Activated naive CD4-positive, alpha-beta T cell treated with anti-CD3 and anti-CD28 coated beads, Interleukin-2, amount 10 ng/mL, durations not matched to agents 7 days and 5 days (primary cell): Measurements from ENCODE around the gene PRDM15.

Experiments
- CTCF ChIA-PET: fragments of 350-600 bp; sonication (Branson Sonifier 250); formaldehyde crosslinking; loops from one replicate; lab custom pipeline; 2021; ENCODE audit warnings: antibody characterized with exemption; lab: Charles Lee
- DNase-seq: peaks from one replicate; pipeline ENCODE4 v3.0.0-alpha.2; 2020
- H3K27ac Mint-ChIP-seq: one replicate; pipeline ENCODE4 v1.8.0; 2021; ENCODE audit warnings: mild to moderate bottlenecking, moderate library complexity, mixed read lengths
- H3K27me3 Mint-ChIP-seq: one replicate; pipeline ENCODE4 v1.8.0; 2021; ENCODE audit warnings: mild to moderate bottlenecking, mixed read lengths
- H3K36me3 Mint-ChIP-seq: one replicate; pipeline ENCODE4 v1.8.0; 2021; ENCODE audit warnings: mixed read lengths
- H3K4me1 Mint-ChIP-seq: one replicate; pipeline ENCODE4 v1.8.0; 2021; ENCODE audit warnings: mixed read lengths
- H3K4me3 Mint-ChIP-seq: one replicate; pipeline ENCODE4 v1.8.0; 2021; ENCODE audit warnings: mild to moderate bottlenecking, moderate library complexity, mixed read lengths
- H3K9me3 Mint-ChIP-seq: one replicate; pipeline ENCODE4 v1.8.0; 2021; ENCODE audit warnings: mixed read lengths

Gene PRDM15

DNA sequence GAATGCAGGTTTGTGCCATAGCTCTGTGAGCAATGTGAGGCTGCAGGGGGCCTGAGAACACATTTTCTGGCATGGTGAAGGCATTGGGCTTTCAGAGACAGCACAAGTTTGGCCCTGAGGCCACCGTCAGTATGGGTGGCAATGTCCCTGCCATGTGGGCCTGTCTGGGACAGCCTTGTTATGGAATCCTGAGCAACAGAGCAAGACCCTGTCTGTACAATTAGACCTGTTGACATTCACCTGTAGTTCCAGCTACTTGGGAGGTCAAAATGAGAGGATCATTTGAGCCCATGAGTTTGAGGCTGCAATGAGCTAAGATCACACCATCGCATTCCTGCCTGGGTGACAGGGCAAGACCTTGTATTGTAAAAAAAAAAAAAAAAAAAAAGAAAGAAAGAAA lies 35.6 kb downstream of the PRDM15 start:
- Mint-ChIP-seq H3K4me1 (peaks cover 3% of the 10 kb centered on the region), H3K27me3 (no peaks in the 10 kb centered on the region), H3K4me3 (no peak overlapping the region), H3K9me3 (peaks cover 4% of the 10 kb centered on the region), H3K27ac (no peak overlapping the region), H3K36me3 (peaks cover 14% of the 10 kb centered on the region)
- no peak for DNase-seq
- CTCF ChIA-PET: no interaction called here

DNA sequence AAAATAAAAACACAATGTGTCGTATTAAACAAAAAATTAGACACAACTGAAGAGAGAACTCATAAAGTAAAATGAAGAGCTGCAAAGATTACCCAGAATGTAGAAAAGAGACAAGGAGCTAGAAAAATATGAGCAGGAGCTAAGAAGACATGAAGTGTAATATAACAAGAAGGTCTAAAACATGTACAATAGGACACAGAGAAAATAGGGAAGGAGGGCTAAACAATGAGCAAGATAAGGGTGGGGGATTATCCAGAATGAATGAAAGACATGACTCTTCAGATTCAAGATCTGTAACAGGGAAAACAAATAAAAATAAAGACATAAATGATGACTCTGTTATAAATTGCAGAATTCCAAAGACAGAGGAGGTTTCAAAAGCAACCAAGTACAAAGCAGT lies 38.3 kb downstream of the PRDM15 start:
- no peak for DNase-seq
- Mint-ChIP-seq H3K27me3 (no peaks in the 10 kb centered on the region), H3K4me3 (no peak overlapping the region), H3K4me1 (peaks cover 3% of the 10 kb centered on the region), H3K9me3 (peaks cover 4% of the 10 kb centered on the region), H3K27ac (no peak overlapping the region), H3K36me3 (peaks cover 22% of the 10 kb centered on the region)
- CTCF ChIA-PET: interaction anchor here (1.3 kb wide), 1 partner anchor 24 kb away, joined by 6 read pairs; no protein-coding TSS in a partner anchor

DNA sequence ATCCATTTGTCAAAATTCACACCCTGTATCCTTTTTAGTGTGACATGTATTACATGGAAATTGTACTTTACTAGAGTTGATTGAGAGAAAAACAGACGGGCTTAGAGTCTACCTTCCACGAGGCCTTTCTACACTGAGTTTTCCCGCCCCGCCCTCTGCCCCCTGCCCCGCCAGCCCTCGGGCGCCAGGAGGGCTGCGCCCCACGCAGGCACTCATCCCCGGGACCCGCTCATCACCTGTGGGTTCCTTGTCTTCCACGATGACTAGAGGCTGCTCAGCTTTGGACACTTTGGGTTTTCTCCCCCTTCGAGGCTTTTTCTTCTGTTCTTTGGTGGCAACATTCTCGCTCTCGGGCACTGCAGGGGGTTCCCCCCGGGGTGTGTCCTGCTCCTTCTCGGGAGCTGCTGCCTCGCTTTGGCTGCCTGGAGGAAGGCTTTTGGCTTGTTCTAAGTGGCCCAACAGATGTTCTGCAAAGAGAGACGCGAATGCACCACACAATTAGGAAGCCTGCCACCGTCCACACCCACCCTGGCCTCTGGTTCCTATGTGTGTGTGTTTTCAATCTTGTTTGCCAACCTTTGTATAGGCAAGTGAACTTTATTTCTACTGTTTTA lies 39.6 kb downstream of the PRDM15 start:
- Mint-ChIP-seq H3K4me3 (no peak overlapping the region), H3K36me3 (peaks cover 22% of the 10 kb centered on the region), H3K4me1 (peaks cover 3% of the 10 kb centered on the region), H3K9me3 (peaks cover 4% of the 10 kb centered on the region), H3K27me3 (no peaks in the 10 kb centered on the region), H3K27ac (no peak overlapping the region)
- CTCF ChIA-PET: interaction anchor here (1.3 kb wide), 1 partner anchor 23 kb away, joined by 6 read pairs; no protein-coding TSS in a partner anchor
- no peak for DNase-seq

DNA sequence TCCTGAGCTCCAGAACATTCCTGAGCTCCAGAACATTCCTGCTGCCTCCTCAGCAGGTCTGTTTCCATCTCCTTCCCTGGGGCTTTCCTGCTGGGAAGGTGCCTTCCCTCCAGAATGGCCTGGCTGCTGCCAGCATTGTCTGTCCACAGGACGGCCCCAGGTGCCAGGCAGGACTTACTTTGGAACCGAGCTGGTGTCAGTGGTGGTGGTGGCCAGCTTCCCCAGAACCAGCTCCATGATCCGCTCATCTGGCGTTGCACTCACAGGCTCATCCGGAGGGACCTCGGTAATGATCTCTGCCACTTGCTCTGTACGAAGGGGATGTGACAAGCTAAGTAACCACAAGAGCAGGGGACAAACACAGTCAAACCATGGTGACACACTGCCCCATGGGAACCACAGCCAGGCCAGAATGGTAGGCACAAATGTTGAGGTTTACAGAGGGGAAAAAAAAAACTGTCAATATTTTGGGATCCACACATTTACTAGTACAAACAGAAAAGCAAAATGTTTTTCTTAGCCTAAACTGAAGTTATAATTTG lies 41.3 kb downstream of the PRDM15 start:
- Mint-ChIP-seq H3K4me3 (no peak overlapping the region), H3K36me3 (peaks cover 22% of the 10 kb centered on the region), H3K27ac (no peak overlapping the region), H3K9me3 (peaks cover 4% of the 10 kb centered on the region), H3K4me1 (no peaks in the 10 kb centered on the region), H3K27me3 (no peaks in the 10 kb centered on the region)
- CTCF ChIA-PET: interaction anchor here (0.9 kb wide), 1 partner anchor 21 kb away, joined by 3 read pairs; no protein-coding TSS in a partner anchor
- DNase-seq: no peak

DNA sequence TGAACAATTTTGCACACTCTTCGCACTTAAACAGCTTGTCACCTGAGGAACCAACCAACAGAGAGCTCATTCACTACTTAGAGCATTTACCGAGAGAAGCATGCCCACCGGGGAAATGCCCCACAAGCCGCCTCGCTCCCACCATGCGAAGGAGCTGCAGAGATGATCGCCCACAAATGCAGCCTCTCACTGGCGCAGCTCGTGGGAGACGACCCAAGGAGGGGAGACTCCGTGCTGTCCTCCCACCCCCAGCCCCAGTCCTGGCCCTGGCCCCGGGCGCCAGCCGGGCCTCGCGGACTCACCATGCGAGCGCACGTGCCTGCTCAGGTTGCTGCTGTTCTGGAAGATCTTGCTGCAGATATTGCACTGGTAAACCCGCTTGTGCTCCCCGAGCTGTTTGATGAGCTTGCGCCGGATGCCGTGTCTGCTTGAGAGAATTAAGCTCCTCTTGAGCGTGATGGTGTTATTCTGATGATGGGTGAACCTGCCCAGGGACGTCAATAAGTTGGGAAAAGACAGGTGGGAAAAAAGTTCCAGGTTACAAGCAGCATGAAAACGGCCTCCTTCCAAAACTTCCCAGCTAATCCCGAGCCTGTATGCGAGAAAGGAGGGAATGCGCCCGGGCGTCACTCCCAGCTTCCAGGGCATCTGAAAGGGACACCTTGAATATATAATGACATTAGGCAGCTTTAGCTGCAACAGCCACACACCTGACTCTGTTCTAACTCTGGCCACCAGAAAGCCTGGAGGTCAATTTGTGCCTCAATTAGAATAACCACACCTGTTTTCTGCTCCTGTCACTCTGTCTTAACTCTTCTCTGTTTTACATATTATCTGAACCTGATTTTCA lies 42.8 kb downstream of the PRDM15 start:
- H3K27ac Mint-ChIP-seq: peak overlapping the region; percentile 33
- H3K9me3 Mint-ChIP-seq: peaks cover 4% of the 10 kb centered on the region
- H3K4me3 Mint-ChIP-seq: no peak overlapping the region
- peaks cover 2% of the 10 kb centered on the region for H3K4me1 Mint-ChIP-seq
- peak; percentile 13 for DNase-seq
- no peaks in the 10 kb centered on the region for H3K27me3 Mint-ChIP-seq
- CTCF ChIA-PET: no interaction called here
- peaks cover 22% of the 10 kb centered on the region for H3K36me3 Mint-ChIP-seq

DNA sequence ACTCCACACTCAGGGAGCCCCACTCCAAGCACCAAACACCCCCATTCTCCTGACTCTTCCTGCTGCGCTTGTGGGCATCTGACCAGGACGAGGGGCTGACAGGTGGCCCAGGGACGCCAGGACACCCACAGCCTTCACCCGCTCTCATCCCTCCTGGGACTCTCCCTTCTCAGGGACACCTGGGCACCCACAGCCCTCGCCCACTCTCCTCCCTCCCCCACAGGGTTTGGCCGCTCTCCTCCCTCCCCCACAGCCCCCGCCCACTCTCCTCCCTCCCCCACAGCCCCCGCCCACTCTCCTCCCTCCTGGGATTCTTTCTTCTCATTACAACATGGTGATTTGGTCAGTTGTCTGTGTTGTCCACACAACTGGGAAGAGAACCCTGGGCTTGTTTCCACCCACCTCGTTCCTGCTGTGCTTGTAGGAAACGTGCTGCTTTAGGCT lies 43.4 kb downstream of the PRDM15 start:
- Mint-ChIP-seq H3K27ac (peak overlapping the region; percentile 33), H3K4me3 (no peak overlapping the region), H3K9me3 (no peaks in the 10 kb centered on the region), H3K4me1 (peaks cover 2% of the 10 kb centered on the region), H3K27me3 (no peaks in the 10 kb centered on the region), H3K36me3 (peaks cover 16% of the 10 kb centered on the region)
- peak; percentile 6 for DNase-seq
- CTCF ChIA-PET: no interaction called here

DNA sequence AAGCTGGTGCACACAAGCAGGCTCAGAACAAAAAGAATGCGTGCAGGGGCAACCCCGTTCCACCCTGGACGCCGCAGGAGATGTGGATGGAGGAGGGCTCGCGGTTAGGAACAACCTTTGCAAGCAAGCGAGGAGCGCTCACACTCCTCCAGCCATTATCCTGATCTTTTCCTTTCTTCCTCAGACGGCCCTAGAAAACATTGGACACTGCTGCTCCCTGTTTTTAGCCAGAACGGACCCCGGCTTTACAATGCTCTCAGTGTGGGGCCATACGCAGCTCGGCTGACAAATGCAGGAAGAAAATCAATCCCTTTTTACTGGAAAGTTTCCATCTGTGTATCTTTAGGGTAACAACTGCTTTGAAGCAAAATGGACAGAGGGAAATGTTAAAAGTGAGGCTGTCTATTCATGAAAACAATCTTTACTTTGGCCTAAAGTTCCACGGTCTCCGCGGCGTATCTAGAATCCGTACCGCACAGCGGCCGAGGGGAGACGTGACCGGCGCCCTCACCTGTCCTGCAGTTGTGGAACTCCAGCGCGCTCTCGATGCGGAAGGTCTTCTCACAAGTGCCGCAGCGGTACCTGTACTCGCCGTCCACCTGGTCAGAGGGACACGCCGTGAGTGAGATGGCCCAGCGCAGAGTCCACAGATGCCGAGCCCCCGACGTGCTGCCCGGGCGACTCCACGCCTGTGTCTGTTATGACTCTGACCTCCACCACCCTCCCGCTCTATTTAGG lies 44.0 kb downstream of the PRDM15 start:
- CTCF ChIA-PET: no interaction called here
- Mint-ChIP-seq H3K27ac (no peak overlapping the region), H3K4me3 (no peak overlapping the region), H3K27me3 (no peaks in the 10 kb centered on the region), H3K9me3 (no peaks in the 10 kb centered on the region), H3K36me3 (peaks cover 16% of the 10 kb centered on the region), H3K4me1 (peaks cover 2% of the 10 kb centered on the region)
- peak; percentile 15 for DNase-seq

DNA sequence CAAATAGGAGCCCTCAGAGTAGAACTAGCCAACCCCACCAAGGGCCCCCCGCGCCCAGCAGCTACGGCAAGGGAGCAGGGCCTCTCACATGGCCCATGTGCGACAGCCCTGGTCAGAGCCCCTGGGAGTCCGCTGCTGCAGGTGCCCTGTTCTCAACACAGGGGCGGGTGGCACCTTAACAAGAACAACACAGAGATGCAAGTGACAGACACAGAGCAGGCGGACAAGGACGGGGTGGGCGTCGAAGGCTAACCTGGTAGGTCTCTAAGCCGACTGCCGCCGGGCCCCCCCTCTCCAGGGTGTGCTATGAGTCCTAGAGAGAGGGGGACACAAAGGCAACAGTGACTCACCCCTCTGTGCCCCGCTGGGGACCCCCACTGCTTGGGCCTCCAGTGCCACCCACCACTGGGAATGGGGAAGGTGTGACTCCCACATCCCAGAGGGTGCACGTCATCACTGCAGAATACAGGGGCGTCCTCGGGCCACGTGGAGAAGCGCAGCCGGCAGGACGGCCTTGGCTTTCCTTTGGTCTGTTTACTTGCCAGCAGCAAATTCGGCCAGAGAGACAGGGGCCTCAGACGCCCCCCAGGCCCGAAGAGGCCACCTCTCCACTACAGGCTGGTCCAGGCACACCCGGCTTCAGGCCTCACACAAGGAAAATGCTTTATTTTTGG lies 44.8 kb downstream of the PRDM15 start:
- peaks cover 16% of the 10 kb centered on the region for H3K36me3 Mint-ChIP-seq
- CTCF ChIA-PET: interaction anchor here (0.6 kb wide), 1 partner anchor 23 kb away, joined by 3 read pairs; no protein-coding TSS in a partner anchor
- no peaks in the 10 kb centered on the region for H3K27me3 Mint-ChIP-seq
- H3K4me1 Mint-ChIP-seq: peaks cover 2% of the 10 kb centered on the region
- H3K9me3 Mint-ChIP-seq: no peaks in the 10 kb centered on the region
- DNase-seq: peak; percentile 12
- no peak overlapping the region for H3K27ac Mint-ChIP-seq
- no peak overlapping the region for H3K4me3 Mint-ChIP-seq

DNA sequence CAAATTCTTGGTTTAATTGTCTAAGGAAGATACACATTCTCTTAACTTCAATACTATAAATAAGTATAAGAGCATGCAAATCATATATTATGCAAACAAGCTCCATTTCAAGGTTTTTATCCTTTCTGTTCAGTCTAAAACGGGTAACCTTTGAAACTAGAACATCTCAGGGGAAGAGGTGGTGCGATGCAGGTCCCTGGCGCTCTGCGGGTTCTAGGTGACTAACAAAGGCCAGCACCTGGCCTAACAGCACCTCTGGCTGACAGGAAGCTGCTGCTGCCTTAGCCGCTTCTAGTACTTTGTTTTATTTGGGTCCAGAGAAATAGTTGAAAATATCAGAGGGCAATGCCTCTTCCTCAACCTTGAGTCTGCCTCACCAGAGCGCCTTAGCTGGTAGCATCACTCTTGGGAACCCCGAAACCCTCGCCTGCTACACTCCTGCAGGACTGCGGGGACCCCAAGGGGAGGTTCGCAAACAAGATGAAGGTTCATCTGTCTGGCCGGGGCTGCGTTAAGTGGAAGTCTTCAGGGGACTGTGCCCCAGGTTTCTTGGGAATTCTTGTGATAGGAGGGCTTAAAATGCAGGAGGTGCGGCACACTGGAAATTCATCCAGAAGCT lies 45.5 kb downstream of the PRDM15 start:
- DNase-seq: peak; percentile 12
- Mint-ChIP-seq H3K27ac (peak overlapping the region; percentile 3), H3K27me3 (no peaks in the 10 kb centered on the region), H3K4me1 (peaks cover 2% of the 10 kb centered on the region), H3K4me3 (no peak overlapping the region), H3K36me3 (peaks cover 12% of the 10 kb centered on the region), H3K9me3 (no peaks in the 10 kb centered on the region)
- CTCF ChIA-PET: interaction anchor here (0.6 kb wide), 1 partner anchor 23 kb away, joined by 3 read pairs; no protein-coding TSS in a partner anchor

DNA sequence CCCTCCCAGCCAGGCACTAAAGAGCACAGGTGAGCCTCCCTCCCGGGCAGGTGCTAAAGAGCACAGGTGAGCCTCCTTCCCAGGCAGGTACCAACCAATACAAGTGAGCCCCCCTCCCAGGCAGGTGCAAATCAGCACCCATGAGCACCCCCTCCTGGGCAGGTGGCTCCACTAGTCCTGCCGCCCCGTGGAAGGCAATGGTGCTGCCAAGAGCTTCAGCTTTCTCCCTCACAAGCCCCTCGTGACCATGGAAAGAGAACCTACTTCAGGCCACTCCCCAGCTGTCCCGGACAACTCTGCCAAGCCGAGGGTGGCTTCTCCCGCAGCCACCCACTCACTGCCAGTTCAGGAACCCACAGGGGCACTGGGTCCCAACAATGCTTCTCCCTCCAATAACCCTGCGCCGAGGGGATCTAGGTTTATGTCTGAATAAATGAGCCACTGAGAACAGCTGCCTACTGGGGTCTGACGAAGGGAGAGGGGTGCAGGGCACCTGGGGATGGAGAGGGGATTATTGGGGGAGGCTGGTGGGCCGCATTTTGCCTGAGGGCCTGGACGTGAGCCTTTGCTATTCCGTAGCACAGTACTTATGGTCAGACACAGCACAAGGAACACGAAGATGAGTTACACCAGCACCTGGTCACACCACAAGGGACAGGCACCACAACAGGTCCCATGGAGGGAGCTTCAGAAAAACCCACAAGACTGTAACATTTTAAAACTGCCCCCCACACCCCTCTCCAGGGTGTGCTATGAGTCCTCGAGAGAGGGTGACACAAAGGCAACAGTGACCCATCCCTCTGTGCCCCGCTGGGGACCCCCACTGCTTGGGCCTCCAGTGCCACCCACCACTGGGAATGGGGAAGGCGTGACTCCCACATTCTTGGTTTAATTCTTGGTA lies 46.3 kb downstream of the PRDM15 start:
- Mint-ChIP-seq H3K4me3 (no peak overlapping the region), H3K27ac (peak overlapping the region; percentile 3), H3K36me3 (peaks cover 10% of the 10 kb centered on the region), H3K9me3 (no peaks in the 10 kb centered on the region), H3K27me3 (no peaks in the 10 kb centered on the region), H3K4me1 (peaks cover 2% of the 10 kb centered on the region)
- CTCF ChIA-PET: no interaction called here
- DNase-seq: peak; percentile 19

DNA sequence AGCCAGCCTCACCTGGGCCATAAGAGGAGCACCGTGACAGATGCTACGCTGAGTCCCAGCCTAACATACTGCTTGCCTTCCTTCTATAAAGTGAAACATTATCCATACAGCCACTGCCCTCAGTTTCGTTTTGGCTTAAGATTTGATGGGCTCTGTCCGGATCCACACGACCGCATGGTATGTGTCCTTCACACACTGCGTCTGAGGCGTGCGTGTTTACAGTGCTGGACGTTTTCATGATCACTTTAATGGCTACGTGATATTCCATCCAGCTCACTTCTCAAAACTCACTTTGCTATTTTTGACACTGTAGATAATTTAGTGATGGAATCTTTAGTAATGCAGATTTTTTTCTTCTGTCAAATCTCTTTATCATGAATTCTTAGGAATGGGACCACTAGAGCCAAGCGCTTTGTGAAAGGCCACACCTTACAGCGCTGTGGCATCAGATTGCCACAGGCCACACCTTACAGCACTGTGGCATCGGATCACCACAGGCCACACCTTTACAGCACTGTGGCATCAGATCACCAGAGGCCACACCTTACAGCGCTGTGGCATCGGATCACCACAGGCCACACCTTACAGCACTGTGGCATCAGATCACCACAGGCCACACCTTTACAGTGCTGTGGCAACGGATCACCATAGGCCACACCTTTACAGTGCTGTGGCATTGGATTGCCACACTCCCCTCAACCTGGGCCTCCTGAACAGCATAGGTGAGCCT lies 47.1 kb downstream of the PRDM15 start:
- H3K4me1 Mint-ChIP-seq: peaks cover 2% of the 10 kb centered on the region
- H3K27ac Mint-ChIP-seq: no peak overlapping the region
- no peaks in the 10 kb centered on the region for H3K27me3 Mint-ChIP-seq
- peaks cover 6% of the 10 kb centered on the region for H3K36me3 Mint-ChIP-seq
- DNase-seq: no peak
- no peak overlapping the region for H3K4me3 Mint-ChIP-seq
- CTCF ChIA-PET: no interaction called here
- H3K9me3 Mint-ChIP-seq: no peaks in the 10 kb centered on the region

DNA sequence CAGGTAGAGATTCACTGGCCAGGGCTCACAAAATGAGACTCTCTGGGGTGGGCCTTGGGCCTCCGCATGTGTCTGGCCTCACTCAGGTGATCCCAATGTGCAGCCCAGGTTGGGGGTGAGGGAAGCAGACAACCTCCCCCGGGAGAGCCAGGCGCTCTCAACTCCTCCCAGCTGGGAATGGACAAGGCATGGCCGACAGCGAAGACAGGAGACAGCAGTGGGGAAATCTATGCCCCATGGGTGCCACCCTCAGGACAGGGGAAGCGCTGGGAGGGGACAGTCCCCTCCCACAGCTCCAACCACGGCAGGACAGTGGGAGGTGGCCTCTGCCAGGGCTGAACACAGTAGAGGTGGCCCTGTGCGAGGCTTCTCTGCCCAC lies 47.7 kb downstream of the PRDM15 start:
- CTCF ChIA-PET: no interaction called here
- Mint-ChIP-seq H3K27ac (no peak overlapping the region), H3K4me3 (no peak overlapping the region), H3K27me3 (no peaks in the 10 kb centered on the region), H3K36me3 (peaks cover 2% of the 10 kb centered on the region), H3K4me1 (peaks cover 2% of the 10 kb centered on the region), H3K9me3 (no peaks in the 10 kb centered on the region)
- DNase-seq: peak; percentile 7
